Gastroesophageal sphincter (tissue), 4 donors: ENCODE data around the gene SPAG16. TPM values are rescaled to one million over a fixed set of nuclear protein-coding genes. Genes with fewer than 3 reads are reported as not detected.

Experiments used
- ATAC-seq: fragments of 150-250 bp; one replicate; pipeline ENCODE4 v1.9.1; 2016; ENCODE audit warnings: mild to moderate bottlenecking, moderate library complexity
- H3K27ac ChIP-seq, 4 donors: fragments of 200-600 bp; sonication (generic) in 3 of 4; 1 replicate in 3 of 4; 2 replicates in 1 of 4; pipeline ENCODE4 v1.5.1; 2016 to 2019
- H3K27me3 ChIP-seq: fragments of 200-600 bp; sonication (generic); one replicate; pipeline ENCODE4 v1.5.1; 2019
- H3K36me3 ChIP-seq, 2 donors: fragments of 200-600 bp; sonication (generic); one replicate each; pipeline ENCODE4 v1.5.1; 2019; ENCODE audit warnings: control low read depth in 1 of 2
- H3K4me1 ChIP-seq, 3 donors: fragments of 200-600 bp; sonication (generic); 1 replicate in 2 of 3; 2 replicates in 1 of 3; pipeline ENCODE4 v1.5.1; 2016 to 2019; ENCODE audit warnings: control low read depth in 2 of 3
- H3K4me3 ChIP-seq, 2 donors: fragments of 200-600 bp; sonication (generic); one replicate each; pipeline ENCODE4 v1.5.1; 2019; ENCODE audit warnings: mild to moderate bottlenecking in 1 of 2, moderate library complexity in 1 of 2
- H3K9me3 ChIP-seq, 3 donors: fragments of 200-600 bp; sonication (generic); one replicate each; pipeline ENCODE4 v1.5.1; 2017 to 2019; ENCODE audit warnings: control low read depth in 2 of 3
- EP300 ChIP-seq: sonication (generic); formaldehyde crosslinking; IDR thresholded peaks from one replicate; pipeline ENCODE4 v1.6.1; 2017; ENCODE audit warnings: antibody characterized with exemption, mild to moderate bottlenecking
- POLR2A ChIP-seq, 2 donors: fragments of 450-650 bp; IDR thresholded peaks; one replicate each; pipeline ENCODE4 v1.6.1; 2017; ENCODE audit warnings: antibody characterized with exemption in 2 of 2, mild to moderate bottlenecking in 2 of 2, moderate library complexity in 1 of 2
- POLR2AphosphoS5 ChIP-seq: sonication (generic); formaldehyde crosslinking; IDR thresholded peaks from one replicate; pipeline ENCODE4 v1.6.1; 2017; ENCODE audit warnings: antibody characterized with exemption
- WGBS, 2 donors: methylation state at CpG; one replicate each; pipeline ENCODE4 v1.1.5; 2018; ENCODE audit warnings: low coverage in 1 of 2; 5-methylcytosine and 5-hydroxymethylcytosine counted together
- total RNA-seq, 4 donors: library from RNA; depleted of rRNA; stranded (reverse); fragments of >200 nt; gene quantifications; one replicate each; pipeline ENCODE4 v1.1.0, GENCODE V29; 2016
- TF ChIP-seq, protein P1 (sequence below), 4 experiments: fragments of 200-600 bp in 2 of 4; fragments of 450-650 bp in 2 of 4; sonication (generic) in 1 of 4; IDR thresholded peaks; one replicate each; pipeline ENCODE4 v1.5.1; 2017 to 2019; ENCODE audit warnings: antibody characterized with exemption in 4 of 4, mild to moderate bottlenecking in 2 of 4, moderate library complexity in 2 of 4

Gene SPAG16
- total RNA-seq, 4 donors from 2014 or later, result 28.9 to 39.8 (median 36.7) TPM

DNA sequence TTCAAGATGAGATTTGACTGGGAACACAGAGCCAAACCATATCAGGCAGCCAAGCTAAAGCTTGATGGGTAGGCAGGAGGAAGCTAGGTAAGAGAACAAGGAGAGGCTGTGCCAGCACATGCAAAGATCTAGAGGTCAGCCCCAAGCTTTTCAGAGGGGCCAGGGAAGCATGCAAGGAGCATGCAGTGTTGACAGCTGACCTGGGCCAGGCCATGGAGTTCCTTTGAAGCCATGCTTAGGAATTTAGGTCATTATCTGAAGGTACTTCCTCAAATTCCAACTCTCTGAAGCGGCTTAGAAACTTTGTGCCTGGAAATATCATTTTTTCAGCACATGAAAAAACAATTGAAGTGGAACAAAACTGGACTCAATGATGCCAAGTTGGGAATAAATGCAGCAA lies 130.8 kb downstream of the SPAG16 start:
- no peak overlapping the region for H3K4me3 ChIP-seq
- 100% methylated on average over 1 of the region's 1 CpG; no CpG with 5 or more reads in 1 of the 2 donors for WGBS, 2 donors
- no peak for ATAC-seq
- H3K27me3 ChIP-seq, result no peaks in the 10 kb centered on the region
- H3K4me1 ChIP-seq, result no peaks in the 10 kb centered on the region
- H3K36me3 ChIP-seq, result no peaks in the 10 kb centered on the region
- H3K27ac ChIP-seq, result no peak overlapping the region
- TF ChIP-seq POLR2AphosphoS5 (no peak), EP300 (no peak), POLR2A (IDR thresholded peaks at IDR 0.05) (no peak)
- TF ChIP-seq, protein P1, sequence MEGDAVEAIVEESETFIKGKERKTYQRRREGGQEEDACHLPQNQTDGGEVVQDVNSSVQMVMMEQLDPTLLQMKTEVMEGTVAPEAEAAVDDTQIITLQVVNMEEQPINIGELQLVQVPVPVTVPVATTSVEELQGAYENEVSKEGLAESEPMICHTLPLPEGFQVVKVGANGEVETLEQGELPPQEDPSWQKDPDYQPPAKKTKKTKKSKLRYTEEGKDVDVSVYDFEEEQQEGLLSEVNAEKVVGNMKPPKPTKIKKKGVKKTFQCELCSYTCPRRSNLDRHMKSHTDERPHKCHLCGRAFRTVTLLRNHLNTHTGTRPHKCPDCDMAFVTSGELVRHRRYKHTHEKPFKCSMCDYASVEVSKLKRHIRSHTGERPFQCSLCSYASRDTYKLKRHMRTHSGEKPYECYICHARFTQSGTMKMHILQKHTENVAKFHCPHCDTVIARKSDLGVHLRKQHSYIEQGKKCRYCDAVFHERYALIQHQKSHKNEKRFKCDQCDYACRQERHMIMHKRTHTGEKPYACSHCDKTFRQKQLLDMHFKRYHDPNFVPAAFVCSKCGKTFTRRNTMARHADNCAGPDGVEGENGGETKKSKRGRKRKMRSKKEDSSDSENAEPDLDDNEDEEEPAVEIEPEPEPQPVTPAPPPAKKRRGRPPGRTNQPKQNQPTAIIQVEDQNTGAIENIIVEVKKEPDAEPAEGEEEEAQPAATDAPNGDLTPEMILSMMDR (IDR thresholded peaks at IDR 0.05), result no peak
- no peaks in the 10 kb centered on the region for H3K9me3 ChIP-seq

DNA sequence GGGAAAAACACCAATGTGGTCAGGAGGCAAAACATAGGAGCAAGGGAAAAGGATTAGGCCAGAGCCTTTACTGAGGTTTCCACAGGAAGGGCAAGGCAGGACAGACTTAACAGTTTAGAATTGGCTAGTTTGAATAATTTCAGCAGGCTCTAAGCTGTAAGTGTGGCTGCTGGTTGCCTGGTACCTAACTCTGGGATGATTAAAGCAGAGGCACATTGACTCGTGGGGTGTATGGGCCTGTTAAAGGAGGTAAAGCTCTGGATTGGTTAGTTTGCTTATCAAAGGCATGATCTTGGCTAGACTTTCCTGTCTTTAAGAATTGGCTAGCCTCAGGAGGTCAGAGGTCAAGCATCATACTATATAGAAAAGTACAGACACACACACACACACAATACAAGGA lies 132.6 kb downstream of the SPAG16 start:
- H3K4me1 ChIP-seq, result no peaks in the 10 kb centered on the region
- no peak for ATAC-seq
- no peak overlapping the region for H3K27ac ChIP-seq
- WGBS, 2 donors, result 43 to 100% methylated on average over 1 of the region's 1 CpG
- no peaks in the 10 kb centered on the region for H3K27me3 ChIP-seq
- H3K9me3 ChIP-seq, result no peaks in the 10 kb centered on the region
- no peak overlapping the region for H3K4me3 ChIP-seq
- TF ChIP-seq EP300 (no peak), POLR2A (IDR thresholded peaks at IDR 0.05) (no peak), POLR2AphosphoS5 (no peak)
- TF ChIP-seq, protein P1 (IDR thresholded peaks at IDR 0.05), result no peak
- no peaks in the 10 kb centered on the region for H3K36me3 ChIP-seq

DNA sequence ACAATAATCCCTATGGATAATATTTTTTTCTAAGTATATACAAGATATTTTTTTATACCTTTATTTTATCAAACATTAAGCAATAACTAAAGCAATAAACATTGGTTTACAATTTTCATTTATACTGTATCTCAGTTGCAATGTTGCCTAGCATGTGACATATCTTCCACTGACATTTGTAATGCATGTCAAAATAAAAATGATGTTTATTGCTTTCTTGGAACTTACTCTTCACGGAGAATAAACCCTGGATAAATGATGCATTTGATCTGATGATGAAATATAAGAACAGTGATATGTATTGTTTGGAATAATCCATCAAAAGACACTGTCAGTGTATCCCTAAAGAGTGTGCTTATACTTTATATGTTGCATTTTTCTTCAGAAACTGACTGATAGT lies 135.7 kb downstream of the SPAG16 start:
- ATAC-seq, result no peak
- no peaks in the 10 kb centered on the region for H3K27me3 ChIP-seq
- TF ChIP-seq POLR2A (IDR thresholded peaks at IDR 0.05), result no peak
- TF ChIP-seq EP300, result no peak
- no peak for TF ChIP-seq POLR2AphosphoS5
- TF ChIP-seq, protein P1 (IDR thresholded peaks at IDR 0.05), result no peak
- H3K9me3 ChIP-seq, result no peaks in the 10 kb centered on the region
- H3K36me3 ChIP-seq, result no peaks in the 10 kb centered on the region
- no peak overlapping the region for H3K4me3 ChIP-seq
- H3K4me1 ChIP-seq, result no peaks in the 10 kb centered on the region
- H3K27ac ChIP-seq, result no peak overlapping the region
- 44 to 53% methylated on average over 1 of the region's 1 CpG for WGBS, 2 donors

DNA sequence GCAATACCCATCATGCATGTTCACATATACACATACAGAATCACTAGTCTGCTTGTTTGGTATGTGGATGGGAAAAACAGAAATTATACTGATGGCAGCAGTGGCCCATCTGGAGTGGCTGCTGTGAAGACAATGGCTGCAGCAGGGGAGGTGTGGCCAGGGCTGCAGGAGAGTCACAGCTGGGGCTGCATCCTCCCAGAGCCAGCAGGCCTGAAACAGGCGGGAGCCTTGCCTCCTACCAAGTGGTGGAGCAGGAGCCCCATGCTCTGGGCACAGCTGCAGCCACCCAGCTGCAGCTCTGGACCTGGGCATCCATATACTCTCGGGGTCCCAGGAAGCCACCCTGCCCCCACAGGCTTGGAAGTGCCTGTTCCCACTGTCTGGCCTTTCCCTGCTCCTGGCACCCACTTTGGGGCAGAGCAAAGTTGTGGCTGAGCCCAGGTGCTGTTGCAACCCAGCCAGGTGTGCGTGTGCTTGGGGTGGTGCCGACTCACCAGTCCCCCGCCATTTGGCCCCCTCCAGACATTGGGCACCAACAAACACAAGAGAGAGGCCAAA lies 136.6 kb downstream of the SPAG16 start:
- no peaks in the 10 kb centered on the region for H3K4me1 ChIP-seq
- no peaks in the 10 kb centered on the region for H3K36me3 ChIP-seq
- no CpG with 5 or more reads among the region's 5 CpGs for WGBS, 2 donors
- no peaks in the 10 kb centered on the region for H3K9me3 ChIP-seq
- H3K27me3 ChIP-seq, result no peaks in the 10 kb centered on the region
- no peak for ATAC-seq
- no peak overlapping the region for H3K27ac ChIP-seq
- no peak overlapping the region for H3K4me3 ChIP-seq
- TF ChIP-seq EP300, result no peak
- TF ChIP-seq POLR2A (IDR thresholded peaks at IDR 0.05), result no peak
- no peak for TF ChIP-seq POLR2AphosphoS5
- TF ChIP-seq, protein P1 (IDR thresholded peaks at IDR 0.05), result no peak

DNA sequence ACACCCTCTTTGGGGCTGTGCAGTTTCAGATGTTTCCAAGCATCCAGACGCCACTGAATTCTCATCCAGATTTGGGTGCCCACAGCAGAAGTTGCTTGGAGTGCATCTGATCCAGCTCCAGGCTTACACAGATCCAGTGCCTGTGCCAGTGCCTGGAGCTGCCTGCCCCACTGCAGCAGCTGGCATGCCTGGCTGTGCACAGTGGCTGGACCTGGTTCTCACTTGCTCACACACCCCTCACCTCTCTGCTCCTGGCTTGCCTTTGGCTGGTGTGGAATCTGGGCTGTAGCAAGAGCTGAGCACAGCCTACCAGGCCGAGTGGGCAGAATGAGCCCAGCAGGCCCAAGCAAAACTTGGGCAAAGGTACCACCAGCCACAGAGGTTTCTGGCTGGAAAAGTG lies 137.9 kb downstream of the SPAG16 start:
- no peaks in the 10 kb centered on the region for H3K27me3 ChIP-seq
- TF ChIP-seq, protein P1 (IDR thresholded peaks at IDR 0.05), result no peak
- H3K4me3 ChIP-seq, result no peak overlapping the region
- no peaks in the 10 kb centered on the region for H3K9me3 ChIP-seq
- no peak for ATAC-seq
- H3K27ac ChIP-seq, result no peak overlapping the region
- WGBS, 2 donors, result 60% methylated on average over 1 of the region's 2 CpGs; no CpG with 5 or more reads in 1 of the 2 donors
- no peaks in the 10 kb centered on the region for H3K4me1 ChIP-seq
- H3K36me3 ChIP-seq, result no peaks in the 10 kb centered on the region
